GM18873 (cell line): ENCODE results near the gene DDX39B.
"Not testable (repeated sequence)": the region's sequence is repeated elsewhere in the genome, so short reads cannot be mapped to it uniquely, and the experiment has no call there.

ENCODE experiments used
- ATAC-seq: cut with Tn5 transposase; IDR thresholded peaks from one replicate; pipeline ENCODE4 v1.9.1; 2021; ENCODE audit warnings: mild to moderate bottlenecking, moderate library complexity, moderate number of reproducible peaks; ENCODE audit not compliant: unreplicated experiment, low FRiP score

The DDX39B gene

DNA sequence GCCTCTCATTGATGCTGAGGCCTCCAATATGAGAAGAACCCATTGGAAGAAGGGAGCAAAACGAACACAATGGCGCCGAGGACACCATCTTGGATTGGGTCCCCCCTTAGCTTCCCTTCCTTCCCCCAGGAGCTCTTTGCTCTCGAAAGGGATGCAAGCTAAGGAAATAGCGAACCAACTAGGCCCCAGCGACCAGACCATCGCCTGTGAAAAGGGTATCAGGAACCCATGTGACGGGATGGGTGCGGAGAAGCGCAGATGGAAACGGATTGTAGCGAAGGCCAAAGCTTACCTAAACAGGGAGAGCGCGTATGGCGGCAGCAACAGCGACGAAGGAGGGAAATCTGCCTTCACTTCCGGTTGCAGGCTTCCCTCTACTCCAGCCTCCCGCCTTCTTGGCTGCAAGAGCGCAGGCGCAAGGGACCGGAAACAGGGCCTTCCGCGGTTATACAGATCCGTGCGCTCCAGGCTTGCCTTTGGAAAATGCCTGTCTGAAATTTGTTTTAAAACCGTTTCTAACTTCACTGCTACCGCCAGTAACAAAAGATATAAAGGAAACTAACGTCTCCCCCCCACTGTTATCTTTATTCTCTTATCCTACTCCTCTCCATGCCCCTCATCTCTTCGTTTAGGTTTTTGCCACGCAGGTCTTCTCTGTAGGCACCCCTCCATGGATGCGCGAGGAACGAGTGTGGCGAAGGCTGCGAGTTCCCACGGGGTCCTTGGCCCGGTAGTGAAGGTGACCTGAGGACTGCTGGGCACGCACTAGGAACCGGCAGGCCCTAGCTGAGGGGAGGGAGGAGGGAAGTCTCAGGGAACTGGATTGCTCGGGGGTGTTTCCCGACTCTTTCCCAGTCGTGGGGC lies at the start of gene DDX39B:
Gene DDX39B (minus strand): TSS at position 346 of the 864 bp plus-strand sequence. CDS start 1,471 bp downstream, outside the sequence.
- ATAC-seq: peak; percentile 57

DNA sequence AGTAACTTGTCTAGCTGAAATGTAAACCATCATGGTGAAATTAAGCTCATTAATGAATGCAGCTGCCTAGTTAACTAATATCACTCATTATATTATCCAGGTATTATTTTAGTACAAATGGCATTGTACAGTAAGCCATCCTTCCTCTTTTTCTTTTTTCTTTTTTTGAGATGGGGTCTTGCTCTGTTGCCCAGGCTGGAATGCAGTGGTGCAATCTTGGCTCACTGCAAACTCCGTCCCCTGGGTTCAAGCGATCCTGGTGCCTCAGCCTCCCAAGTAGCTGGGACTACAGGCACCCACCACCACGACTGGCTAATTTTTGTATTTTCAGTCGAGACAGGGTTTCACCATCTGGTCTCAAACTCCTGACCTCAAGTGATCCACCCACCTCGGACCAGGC lies 48.9 kb upstream of the DDX39B start:
- ATAC-seq: not testable (repeated sequence)

DNA sequence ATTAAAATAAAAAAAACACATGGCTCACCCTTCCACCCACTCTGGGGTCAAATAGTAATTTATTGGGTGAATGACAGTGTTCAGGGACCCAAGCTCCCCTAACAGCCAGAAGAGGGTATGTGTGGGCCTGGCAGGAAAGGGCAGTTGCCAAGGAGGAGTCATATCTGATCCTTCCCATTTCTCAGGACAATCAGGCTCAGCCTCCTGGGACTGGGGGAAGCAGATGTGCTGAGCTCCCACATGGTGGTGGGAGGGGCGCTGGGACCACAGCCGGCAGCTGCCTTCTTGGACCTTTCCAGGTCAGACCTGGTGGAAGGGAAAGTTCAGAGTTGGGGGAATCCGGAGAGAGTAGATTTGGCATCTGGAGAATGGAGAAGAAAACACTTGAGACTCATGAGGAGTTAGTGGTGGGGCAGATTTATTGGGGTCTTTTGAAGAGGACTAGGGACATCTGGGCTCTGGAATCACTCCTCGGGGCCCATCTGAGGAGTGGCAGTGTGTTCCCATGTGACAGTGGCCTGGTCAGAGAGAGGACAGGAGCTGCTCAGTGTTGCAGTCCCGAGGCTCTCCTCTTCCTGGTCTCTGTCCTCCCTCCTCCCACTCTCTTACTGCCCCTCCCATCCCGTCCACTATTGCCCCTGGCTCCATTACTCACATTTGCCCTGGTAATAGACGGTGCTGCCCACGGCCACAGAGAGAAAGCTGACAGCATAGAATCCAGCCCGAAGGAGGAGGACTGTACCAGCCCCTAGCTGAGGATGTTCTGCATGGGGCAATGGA lies 47.3 kb upstream of the DDX39B start:
- ATAC-seq: no peak

DNA sequence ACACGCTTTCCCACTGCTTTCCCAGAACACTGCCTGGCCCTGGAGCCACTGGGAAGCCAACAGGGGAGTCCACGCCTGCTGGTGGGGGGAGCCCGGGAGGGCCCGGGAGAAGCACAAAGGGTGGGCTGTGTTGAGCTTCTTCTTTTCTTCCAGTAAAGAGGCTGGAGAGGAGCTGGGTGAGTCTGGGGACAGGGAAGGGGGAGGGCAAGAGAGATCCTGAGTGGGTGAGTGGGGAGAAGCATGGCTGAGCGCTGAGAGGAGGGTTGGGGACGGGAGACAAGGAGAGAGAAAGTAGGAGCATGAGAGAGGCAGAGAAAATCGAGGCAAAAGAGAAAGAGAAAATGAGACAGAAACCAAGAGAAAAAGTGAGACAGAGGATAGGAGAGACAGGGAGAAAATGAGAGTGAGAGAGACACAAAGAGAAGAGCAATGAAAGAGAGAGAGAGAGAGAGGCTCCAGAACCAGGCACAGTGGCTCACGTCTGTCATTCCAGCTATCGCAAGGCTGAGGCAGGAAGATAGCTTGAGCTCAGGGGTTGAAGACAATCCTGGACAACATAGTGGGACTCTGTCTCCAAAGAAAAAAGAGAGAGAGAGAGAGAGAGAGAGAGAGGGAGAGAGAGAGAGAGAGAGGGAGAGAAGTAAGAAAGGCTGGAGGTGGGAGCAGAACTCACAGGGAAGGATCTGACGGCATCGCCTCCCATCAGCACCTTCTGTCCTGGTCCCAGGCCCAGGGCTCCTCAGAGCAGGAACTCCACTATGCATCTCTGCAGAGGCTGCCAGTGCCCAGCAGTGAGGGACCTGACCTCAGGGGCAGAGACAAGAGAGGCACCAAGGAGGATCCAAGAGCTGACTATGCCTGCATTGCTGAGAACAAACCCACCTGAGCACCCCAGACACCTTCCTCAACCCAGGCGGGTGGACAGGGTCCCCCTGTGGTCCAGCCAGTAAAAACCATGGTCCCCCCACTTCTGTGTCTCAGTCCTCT lies 46.3 kb upstream of the DDX39B start:
- no peak for ATAC-seq

DNA sequence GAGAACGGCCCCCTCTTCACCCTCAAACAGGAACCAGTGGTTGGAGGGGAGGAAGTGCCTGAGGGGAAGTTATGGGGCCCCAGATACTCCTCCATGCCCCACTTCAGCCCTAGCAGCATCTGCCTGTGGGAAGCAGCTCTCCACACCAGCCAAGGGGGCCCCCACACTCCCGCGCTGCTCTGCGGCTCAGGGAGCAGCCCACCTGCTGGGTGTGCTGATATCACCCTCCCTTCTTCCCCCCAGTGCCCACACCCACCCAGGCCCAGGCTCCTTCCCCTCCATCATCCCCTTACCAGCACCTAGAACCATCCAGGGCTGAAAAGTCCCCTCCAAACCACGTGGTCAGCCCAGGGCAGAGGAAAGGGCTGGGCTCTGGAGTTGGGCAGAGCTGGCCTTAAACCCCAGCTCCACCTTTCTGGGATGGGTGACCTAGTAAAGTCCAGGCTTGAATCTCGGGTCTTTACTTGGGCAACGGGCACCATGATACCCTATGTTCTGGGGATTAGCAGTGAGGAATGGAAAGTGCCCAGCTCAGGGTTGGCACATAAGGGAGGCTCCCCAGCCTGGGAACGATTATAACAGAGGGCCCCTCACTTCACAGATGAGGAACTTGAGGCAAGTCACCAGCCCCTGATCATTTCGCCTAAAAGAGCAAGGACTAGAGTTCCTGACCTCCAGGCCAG lies 44.9 kb upstream of the DDX39B start:
- no peak for ATAC-seq

DNA sequence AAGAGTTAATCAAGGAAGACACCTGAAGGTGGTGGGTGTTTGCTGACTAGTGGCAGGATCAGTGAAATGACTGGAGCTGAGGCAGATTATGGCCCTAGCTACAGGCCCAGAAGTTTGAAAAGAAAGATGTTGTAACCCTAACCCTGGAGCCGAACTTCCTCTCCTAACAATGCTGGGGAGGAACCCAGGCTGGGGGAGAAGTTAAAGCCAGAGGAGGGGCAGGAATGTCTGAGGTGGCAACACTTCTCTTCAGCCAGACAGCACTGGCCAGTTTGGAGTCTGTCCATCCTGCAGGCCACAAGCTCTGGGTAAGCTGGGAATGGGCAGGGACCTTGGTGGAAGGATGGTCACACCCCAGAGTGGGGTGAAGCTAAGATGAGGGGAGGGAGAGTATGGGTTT lies 44.2 kb upstream of the DDX39B start, which contains the start of gene LST1:
Gene LST1 (plus strand): TSS at position 270 of the 400 bp plus-strand sequence. CDS start 1,023 bp downstream, outside the sequence.
- no peak for ATAC-seq

DNA sequence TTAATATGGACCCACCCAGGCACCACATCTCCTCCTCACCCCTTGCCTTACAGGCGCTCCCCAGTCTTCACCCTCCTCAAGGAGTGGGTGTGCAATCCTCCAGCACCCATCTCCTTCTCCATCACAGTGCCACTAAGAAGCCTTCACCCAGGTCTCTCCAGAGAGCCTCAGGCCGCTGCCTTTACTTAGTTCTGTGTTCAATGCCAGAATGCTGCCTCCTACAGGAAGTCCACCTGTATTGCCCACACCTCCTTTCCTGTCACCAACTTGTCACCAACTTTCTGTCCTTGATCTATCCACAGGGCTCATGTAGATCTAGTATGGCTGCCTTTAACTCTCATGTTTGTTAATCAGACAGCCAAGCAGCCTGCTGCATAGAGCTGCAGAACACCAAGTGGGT lies 43.7 kb upstream of the DDX39B start:
- no peak for ATAC-seq

DNA sequence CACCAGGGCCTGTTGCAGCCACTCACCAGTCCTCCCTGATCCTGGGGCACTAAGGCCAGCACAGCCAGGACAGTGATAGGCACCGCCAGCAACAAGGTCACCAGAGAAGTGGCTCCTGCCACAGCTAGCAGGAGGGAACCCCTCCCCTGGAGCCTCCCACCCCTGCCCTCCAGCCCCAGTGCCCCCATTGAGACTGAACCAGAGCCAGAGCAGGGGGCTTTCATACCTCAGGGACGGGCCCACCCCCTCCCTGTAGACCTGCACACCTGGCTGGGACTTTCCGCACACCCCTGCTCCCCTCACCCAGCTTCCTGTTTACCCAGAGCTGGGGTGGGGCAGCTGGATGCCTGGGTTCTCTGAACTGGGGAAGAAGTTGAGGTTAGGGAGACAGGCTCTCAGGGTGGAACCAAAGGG lies 40.4 kb upstream of the DDX39B start, which contains the start of gene LTB:
Gene LTB (minus strand): TSS at position 195 of the 414 bp plus-strand sequence. CDS start 7 bp downstream, at position 188.
- no peak for ATAC-seq

DNA sequence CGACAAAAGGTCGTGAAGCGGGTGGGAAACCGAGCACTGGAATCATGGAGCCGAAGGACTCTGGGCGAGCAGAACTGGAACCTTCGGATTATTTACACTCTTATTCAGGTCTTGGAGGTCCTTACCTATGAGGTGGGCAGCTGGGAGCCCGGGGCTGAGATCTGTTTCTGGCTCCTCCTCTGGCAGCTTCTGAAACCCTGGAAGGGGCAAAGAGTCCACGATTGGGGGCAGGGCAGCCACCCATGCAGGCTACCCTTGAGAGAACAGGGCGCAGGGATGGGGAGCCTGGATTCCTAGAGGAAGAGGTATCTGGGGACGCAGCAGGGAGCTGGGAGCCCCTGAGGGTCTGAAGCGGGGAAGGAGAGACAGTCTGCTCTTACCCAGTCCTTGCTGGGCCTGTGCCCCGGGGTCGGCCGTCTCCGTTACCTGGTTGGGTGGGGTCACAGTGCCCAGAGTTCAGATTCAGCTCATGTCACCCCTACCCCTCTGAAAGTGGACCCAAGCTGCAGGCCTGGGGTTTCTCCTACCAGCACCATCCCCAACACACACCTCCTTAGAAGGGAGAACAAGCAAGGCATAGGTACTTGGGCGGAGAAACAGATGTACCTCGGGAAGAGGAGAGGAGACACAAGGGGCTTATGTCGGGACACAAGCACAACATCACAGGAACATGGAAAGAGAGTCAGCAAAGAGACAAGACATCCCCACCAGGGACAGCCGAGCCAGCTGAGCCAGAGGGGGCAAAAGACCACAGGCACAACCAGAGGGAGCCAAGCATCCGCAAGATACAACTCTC lies 39.8 kb upstream of the DDX39B start:
- ATAC-seq: no peak

DNA sequence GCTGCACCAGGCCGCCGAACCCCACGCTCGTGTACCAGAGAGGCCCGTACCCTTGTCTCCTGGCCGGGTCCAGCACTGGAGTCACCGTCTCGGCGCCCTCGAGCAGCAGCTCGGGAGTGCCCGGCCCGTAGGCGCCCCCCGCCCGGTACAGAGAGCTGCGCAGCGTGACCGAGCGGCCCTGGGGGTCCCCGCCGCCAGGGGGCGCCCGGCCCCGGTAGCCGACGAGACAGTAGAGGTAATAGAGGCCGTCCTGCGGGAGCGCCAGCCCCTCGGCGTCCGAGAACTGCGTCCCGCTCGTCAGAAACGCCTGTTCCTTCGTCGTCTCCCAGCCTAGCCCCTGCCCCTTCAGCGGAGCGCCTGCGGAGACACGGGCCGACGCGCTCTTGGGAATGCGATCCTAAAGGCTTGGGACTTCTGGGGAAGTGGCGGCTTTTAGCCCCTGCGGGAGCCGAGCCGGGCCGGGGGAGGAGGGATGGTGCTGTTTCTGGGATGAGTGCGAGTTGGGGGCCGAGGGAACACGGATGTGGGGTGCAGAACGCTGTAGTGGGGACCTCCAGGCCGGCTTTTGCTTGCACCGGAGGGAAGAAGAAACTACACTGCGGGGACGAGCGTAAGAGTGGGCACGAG lies 39.1 kb upstream of the DDX39B start:
- ATAC-seq: no peak

DNA sequence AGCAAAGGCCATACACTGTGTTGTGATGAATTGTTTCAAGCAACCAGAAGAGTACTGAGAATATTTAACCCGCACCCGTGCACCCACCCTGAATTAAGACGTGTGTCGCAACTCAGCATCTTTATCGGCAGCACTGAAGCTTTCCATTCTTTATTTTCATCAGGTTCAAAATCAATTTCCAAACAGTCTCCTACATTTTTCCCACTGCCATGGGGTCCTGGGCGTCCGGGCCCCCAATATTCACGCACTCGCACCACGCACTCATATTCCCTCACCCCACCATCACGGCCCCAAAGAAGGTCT lies 38.6 kb upstream of the DDX39B start:
- ATAC-seq: no peak

DNA sequence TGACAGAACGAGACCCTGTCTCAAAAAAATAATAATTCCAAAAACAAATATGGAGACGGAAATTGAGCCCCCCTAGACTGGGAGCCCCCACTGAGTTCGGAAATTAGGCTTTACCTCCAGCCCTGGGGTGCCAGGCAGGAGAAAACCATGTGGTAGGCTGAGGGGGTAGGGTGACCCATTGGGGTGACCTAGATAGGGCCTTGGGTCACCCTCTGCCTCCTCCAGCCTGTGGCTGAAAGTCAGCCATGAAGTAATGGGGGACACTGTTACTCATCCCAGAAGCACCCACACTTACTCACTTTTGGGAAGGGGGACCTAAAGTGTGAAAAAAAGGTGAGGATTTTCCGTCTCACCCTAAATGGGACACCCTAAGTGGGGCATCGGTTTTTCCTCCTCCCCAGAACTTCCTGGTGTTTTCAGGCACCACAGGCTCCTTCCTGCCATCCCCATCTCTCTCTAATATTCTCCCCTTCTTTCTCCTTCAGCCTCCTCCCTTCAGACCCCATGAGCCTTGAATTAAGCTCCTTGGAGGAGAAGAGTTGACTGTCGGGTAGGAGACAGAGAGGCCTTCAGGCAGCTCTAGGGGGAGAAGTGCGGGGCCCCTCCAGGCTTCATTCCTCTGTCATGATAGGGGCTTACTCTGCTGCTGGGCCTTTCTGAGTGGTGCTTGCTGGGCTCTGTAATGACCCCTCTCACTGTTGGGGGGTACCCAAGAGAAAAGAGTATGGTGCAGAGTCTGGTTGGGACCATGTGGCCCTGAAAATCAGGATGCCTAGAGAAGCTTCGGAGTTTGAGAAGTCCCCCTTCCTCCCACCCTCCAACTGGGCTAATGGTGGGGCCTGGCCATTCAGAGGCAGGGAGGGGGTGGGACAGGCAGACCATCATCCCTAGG lies 38.0 kb upstream of the DDX39B start:
- no peak for ATAC-seq

DNA sequence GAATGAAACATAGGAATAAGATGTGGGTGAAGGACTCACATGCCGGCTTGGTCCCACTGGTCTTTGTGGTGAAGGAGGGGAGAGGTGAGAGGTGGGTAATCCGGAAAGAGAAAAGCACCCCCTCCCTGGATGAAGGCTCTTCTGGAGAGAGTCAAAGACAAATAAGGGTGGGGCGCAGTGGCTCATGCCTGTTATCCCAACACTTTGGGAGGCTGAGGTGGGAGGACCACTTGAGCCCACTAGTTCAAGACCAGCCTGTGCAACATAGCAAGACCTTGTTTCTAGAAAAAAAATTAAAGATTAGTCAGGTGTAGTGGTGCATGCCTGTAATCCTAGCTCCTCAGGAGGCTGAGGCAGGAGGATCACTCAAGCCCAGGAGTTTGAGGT lies 37.3 kb upstream of the DDX39B start:
- no peak for ATAC-seq

DNA sequence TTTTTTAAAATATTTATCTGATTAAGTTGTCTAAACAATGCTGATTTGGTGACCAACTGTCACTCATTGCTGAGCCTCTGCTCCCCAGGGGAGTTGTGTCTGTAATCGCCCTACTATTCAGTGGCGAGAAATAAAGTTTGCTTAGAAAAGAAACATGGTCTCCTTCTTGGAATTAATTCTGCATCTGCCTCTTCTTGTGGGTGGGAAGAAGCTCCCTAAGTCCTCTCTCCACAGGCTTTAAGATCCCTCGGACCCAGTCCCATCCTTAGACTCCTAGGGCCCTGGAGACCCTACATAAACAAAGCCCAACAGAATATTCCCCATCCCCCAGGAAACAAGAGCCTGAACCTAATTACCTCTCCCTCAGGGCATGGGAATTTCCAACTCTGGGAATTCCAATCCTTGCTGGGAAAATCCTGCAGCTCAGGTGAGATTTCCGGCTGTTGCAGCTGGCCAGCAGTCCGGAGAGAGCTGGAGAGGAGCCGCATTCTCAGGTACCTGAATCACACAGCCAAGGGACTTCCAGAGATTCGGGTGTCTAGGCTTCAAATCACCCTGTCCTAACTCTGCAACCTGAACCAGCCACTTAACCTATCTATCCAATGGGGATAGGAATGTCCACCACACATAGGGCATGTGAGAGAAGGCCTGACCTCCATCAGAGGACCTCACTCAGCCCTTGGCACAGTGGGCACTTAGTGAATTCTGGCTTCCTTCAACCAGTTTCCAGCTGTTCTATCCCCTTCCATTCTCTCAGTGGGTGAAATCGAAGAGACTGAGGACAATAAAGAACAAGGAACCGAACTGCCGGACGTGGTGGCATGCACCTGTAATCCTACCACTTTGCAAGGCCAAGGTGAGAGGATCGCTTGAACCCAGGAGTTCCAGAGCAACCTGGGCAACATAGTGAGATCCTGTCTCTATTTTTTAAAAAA lies 36.6 kb upstream of the DDX39B start:
- no peak for ATAC-seq

DNA sequence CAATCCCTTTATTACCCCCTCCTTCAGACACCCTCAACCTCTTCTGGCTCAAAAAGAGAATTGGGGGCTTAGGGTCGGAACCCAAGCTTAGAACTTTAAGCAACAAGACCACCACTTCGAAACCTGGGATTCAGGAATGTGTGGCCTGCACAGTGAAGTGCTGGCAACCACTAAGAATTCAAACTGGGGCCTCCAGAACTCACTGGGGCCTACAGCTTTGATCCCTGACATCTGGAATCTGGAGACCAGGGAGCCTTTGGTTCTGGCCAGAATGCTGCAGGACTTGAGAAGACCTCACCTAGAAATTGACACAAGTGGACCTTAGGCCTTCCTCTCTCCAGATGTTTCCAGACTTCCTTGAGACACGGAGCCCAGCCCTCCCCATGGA lies 35.8 kb upstream of the DDX39B start:
- no peak for ATAC-seq

DNA sequence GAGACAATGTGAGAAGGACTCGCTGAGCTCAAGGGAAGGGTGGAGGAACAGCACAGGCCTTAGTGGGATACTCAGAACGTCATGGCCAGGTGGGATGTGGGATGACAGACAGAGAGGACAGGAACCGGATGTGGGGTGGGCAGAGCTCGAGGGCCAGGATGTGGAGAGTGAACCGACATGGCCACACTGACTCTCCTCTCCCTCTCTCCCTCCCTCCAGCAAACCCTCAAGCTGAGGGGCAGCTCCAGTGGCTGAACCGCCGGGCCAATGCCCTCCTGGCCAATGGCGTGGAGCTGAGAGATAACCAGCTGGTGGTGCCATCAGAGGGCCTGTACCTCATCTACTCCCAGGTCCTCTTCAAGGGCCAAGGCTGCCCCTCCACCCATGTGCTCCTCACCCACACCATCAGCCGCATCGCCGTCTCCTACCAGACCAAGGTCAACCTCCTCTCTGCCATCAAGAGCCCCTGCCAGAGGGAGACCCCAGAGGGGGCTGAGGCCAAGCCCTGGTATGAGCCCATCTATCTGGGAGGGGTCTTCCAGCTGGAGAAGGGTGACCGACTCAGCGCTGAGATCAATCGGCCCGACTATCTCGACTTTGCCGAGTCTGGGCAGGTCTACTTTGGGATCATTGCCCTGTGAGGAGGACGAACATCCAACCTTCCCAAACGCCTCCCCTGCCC lies 35.2 kb upstream of the DDX39B start:
- no peak for ATAC-seq
